GM19455 (cell line): ENCODE measurements around the gene STYXL2.

Source experiments
- ATAC-seq: cut with Tn5 transposase; IDR thresholded peaks from one replicate; pipeline ENCODE4 v1.9.1; 2021; ENCODE audit not compliant: unreplicated experiment

The STYXL2 gene

DNA sequence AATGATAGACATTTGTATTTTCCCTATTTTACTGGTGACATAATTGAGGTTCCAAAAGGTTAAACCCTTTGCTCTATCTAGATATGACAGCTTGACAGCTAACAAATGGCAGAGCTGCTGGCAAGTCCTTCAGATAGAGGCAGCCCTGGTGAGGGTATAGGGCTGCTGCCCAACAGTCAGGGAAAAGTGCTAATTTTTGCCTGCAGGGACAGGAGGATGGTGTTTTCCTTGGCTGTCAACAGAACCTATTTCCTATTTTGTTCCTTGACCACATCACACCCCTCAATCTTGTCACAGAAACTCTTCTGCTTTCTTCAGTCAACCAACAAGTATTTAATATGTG lies 16.0 kb upstream of the STYXL2 start:
- no peak for ATAC-seq

- ATAC-seq = no peak
Measured at GRCh38 chr1:167081594-167082156, 12.2 kb upstream of the STYXL2 start.

GRCh38 chr1:167082511-167083027 lies 11.3 kb upstream of the STYXL2 start:
- no peak for ATAC-seq

DNA sequence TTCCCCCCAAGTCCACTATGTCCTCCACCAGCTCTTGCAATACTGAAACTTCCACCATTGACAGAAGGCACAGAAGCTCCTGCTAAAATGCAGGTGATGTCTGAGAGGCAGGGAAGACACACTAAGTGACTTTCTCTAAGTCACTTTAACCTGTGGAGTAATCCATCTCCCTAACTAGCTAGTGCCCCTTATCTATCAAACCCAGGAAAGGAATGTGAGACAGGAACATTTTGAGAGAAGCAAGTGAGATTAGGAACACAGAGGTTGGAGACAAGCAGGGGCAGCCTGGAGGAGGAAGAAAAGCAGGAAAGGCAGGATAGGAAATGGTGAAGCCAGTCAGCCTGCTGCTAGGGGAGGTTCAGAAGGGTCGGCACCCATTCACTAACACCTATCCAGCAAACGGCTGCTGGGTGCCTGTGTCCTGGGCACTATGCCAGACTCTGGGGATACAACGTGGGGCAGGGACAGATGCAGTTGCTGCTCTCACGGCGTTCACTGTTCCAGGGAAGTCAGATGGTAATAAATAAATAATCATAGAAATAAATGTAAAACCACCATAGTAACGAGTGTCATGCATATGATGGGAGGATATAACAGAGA lies 10.7 kb upstream of the STYXL2 start:
- ATAC-seq = no peak

DNA sequence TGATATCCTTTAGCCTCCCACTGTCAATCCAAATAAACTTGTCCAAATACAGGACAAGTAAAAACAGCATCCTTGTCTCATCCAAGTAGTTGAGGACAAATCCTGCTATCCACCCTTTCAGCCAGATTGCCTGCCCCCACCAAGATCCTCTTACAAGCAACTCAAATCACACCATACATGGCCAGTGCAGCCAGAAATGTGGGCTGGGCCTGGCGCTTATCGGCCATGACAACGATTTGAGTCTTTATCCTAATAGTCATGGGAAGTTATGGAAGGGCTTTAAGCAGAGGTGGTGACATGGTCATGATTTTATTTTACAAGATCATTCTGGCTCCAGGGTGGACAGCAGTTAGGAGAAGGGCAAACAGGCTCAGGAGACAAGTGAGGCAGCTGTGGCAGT lies 10.0 kb upstream of the STYXL2 start:
- ATAC-seq = no peak

- ATAC-seq = no peak
Measured at GRCh38 chr1:167084757-167085156, 9.1 kb upstream of the STYXL2 start.

GRCh38 chr1:167086033-167086432 lies 7.8 kb upstream of the STYXL2 start:
- ATAC-seq = no peak

- ATAC-seq = no peak
Measured at GRCh38 chr1:167086768-167087167, 7.1 kb upstream of the STYXL2 start.

- no peak for ATAC-seq
Measured at GRCh38 chr1:167088746-167089417, 5.0 kb upstream of the STYXL2 start.

GRCh38 chr1:167089939-167090313 lies 3.9 kb upstream of the STYXL2 start:
- no peak for ATAC-seq

- ATAC-seq = no peak
Measured at GRCh38 chr1:167090314-167090942, 3.4 kb upstream of the STYXL2 start, which contains the start of gene GPA33. TSS of gene GPA33 (minus strand) at chr1:167090377. CDS start at chr1:167090287, 90 bp downstream.

DNA sequence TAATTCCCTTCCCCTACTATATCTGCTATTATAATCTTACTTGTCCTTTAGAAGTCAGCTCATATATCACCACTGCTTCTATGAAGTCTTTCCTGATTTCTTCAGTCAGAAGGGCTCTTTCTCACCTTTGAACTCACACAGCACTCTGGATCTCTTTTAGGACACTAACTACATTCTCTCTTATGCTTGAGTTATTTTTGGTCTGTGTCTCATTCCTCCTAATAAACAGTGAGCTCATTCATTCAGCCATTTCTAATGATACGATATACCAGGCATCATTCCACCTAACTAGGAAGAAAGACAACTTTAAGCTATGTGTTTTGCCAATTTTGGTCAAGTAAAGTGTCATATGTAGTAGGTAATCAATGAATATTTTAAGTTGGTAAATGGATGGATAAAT lies 1.2 kb upstream of the STYXL2 start:
- ATAC-seq = no peak

GRCh38 chr1:167094690-167095089 lies 815 bp downstream of the STYXL2 start:
- no peak for ATAC-seq

- no peak for ATAC-seq
Measured at GRCh38 chr1:167095368-167095767, 1.5 kb downstream of the STYXL2 start.

- no peak for ATAC-seq
Measured at GRCh38 chr1:167099851-167100250, 6.0 kb downstream of the STYXL2 start.

DNA sequence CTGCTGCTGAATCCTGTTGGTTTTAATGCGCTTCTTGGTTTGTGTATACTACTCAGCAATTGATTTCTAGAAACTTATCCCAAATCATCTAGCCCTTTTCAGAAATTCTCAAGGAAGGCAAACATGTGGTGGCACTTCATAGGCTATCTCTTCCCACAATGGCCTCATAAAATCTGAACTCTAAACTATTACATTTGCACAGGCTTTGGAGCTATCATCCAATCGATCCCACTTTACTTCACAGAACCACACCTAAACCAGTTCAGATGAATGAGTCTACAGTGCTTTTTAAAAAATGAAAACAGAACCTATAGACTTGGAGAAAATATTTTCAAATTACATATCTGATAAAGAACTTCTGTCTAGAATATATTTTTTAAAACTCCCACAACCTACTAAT lies 6.9 kb downstream of the STYXL2 start:
- no peak for ATAC-seq

DNA sequence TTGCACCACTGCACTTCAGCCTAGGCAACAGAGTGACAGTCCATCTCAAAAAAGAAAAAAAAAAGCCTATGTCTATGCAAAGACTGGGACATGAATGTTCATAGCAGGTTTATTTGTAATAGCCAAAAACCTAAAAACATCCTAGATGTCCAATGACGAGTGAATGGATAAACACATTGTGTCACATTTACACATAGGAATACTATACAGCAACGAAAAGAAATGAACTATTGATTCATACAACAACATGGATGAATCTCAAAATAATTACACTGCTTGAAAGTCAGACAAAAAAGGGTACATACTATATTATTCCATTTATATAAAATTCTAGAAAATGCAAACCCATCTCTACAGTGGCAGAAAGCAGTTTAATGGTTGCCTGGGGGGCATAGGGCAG lies 7.9 kb downstream of the STYXL2 start:
- ATAC-seq = no peak

- ATAC-seq = no peak
Measured at GRCh38 chr1:167102906-167103573, 9.2 kb downstream of the STYXL2 start.

DNA sequence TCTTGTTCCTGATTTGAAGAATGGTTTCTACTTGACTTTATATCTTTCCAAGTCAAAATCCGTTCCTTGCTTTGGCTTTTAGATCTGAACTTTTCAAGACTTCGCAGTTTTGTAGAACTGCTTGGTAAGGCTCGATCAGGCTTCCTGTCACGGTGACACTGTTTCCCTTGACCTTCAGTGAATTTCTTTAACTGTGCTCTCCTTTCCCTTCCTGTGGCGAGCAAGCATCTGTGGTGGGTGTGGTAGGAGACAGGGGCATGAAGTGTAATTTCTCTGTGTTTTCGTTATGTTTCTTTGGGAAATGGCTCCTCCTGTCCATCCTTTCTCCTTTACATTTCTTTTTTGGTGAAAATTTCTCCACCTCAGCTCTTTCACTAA lies 10.4 kb downstream of the STYXL2 start:
- no peak for ATAC-seq

GRCh38 chr1:167105271-167106118 lies 11.6 kb downstream of the STYXL2 start:
- ATAC-seq = no peak

DNA sequence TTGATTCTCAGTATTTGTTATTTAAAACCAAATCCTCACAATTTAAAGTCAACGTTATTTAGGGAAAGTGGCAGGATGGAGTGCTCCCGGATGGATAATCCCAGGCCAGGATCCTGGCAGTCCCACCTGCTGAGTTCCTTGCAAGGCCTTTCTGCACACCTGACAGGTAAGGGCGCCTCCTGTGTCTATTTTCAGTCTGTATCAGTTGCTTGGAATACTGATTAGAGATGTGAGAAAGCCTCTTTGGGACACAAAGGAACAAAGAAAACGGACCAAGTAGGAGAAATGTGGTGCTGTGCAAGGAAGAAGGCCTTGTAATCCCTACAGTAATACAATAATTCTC lies 12.2 kb downstream of the STYXL2 start:
- ATAC-seq = no peak
